ENCODE results near the gene MCC.

MCC gene

DNA sequence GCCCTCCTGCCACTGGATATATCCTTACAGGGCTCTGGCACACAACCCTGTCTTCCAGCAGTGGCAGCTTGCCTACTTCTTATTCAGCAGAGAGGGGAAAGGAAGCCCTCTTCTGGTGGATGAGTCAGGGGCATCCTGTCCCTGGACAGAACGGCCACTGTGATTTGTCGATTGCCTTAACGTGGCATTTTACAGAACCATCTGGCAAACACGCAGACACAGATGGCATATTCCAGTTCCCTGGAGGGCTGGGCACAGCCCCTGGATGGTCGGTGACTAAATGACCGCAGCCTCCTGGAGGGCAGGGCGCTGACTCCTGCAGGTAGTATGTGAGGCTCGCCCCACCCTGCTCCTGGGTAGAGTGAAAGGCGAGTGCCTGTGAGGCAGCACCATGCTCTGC is 449.5 kb downstream of the MCC start:
- H3K4me3 Mint-ChIP-seq, result no peak overlapping the region
- H3K4me1 Mint-ChIP-seq, result no peaks in the 10 kb centered on the region
- no peak for DNase-seq
- peaks cover 10 to 11% of the 10 kb centered on the region in 2 donors for H3K27me3 Mint-ChIP-seq
- no peak for ATAC-seq (replicated peaks)
- H3K36me3 Mint-ChIP-seq, result no peaks in the 10 kb centered on the region
- no peak overlapping the region for H3K27ac Mint-ChIP-seq
- H3K9me3 Mint-ChIP-seq, result no peaks in the 10 kb centered on the region

DNA sequence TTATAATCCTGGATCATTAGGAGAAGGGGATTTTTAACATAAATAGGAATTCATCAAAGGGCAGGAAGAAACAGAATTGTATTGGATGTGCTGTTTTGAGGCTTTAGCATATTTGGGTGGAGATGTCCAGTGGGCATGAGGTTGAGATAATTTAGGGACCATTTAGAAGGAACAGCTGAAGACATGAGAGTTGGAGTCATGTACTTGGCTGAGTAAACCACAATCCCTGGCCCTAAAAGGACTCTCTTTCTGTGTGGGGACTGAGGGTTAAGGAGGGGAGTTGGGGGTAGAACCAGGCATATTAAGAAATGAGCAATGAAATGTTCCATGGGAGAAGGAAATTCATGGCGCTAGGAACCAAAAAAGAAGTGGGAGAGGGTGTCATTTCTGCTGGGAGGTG is 450.1 kb downstream of the MCC start:
- Mint-ChIP-seq H3K9me3 (no peaks in the 10 kb centered on the region), H3K4me3 (no peak overlapping the region), H3K27ac (no peak overlapping the region), H3K27me3 (peaks cover 10 to 11% of the 10 kb centered on the region in 2 donors), H3K4me1 (no peaks in the 10 kb centered on the region), H3K36me3 (no peaks in the 10 kb centered on the region)
- no peak for ATAC-seq (replicated peaks)
- no peak for DNase-seq

DNA sequence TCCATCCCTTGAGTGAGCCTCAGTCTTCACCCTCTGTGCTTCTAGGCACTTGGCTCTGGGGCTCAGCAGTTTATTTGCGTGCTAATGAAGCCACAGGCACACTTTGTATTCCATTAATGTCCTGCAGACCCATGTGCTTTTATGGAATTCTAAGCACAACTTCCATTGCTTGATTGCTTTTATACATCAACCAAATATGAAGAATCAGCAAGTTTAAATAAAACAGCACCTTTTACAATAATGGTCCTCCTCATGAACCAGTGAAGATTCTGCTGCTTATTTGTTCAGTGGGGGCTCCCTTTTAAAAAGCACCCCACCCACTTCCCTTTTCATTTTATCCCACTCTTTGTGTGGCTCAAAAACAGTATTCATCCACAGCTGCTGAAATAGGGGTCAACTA is 451.4 kb downstream of the MCC start:
- DNase-seq, result no peak
- no peaks in the 10 kb centered on the region for H3K4me1 Mint-ChIP-seq
- H3K9me3 Mint-ChIP-seq, result no peaks in the 10 kb centered on the region
- no peak overlapping the region for H3K4me3 Mint-ChIP-seq
- peaks cover 10 to 11% of the 10 kb centered on the region in 2 donors for H3K27me3 Mint-ChIP-seq
- ATAC-seq (replicated peaks), result no peak
- no peaks in the 10 kb centered on the region for H3K36me3 Mint-ChIP-seq
- H3K27ac Mint-ChIP-seq, result no peak overlapping the region

DNA sequence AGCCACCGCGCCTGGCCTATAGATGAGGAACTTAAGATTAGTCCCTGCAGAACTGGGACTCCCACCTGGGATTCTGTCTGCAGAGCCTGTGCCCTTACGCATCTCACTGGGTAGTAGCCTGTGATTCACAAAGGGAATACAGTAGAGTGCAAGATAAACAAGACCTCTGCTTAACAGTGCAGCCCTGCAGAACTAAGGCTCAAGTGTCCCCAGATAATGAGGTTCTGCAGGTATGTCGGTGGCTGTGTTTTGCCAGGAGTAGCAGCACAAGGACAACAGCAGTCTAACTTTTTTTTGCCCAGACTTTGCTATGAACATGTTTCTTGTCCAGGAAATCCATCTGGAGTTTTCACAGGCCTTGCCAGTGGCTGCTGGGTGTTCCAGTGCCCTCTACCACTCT is 451.9 kb downstream of the MCC start:
- H3K27ac Mint-ChIP-seq, result no peak overlapping the region
- no peaks in the 10 kb centered on the region for H3K4me1 Mint-ChIP-seq
- H3K36me3 Mint-ChIP-seq, result no peaks in the 10 kb centered on the region
- H3K9me3 Mint-ChIP-seq, result no peaks in the 10 kb centered on the region
- ATAC-seq (replicated peaks) (no peak), DNase-seq (no peak)
- no peak overlapping the region for H3K4me3 Mint-ChIP-seq
- peaks cover 10 to 11% of the 10 kb centered on the region in 2 donors for H3K27me3 Mint-ChIP-seq

DNA sequence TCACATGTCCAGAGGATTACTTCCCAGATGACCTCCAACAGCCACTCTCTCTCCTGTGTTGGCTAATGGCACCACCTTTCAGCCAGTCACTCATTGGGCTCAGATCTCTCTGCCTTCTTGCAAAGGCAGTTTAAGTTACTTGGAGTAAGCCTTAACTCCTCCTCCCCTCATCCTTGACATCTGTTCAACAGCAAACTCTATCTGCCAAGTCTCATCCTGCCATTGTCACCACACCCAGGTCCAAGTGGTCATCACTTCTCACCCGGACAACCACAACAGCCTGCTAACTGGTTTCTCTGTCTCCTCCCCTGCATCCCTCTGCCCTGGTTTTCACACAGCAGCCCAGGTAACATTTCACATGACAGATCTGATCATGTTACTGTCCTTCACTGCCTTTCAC is 453.2 kb downstream of the MCC start:
- Mint-ChIP-seq H3K4me1 (no peaks in the 10 kb centered on the region), H3K4me3 (no peak overlapping the region), H3K27me3 (peaks cover 10 to 11% of the 10 kb centered on the region in 2 donors), H3K36me3 (no peaks in the 10 kb centered on the region), H3K9me3 (no peaks in the 10 kb centered on the region), H3K27ac (no peak overlapping the region)
- no peak for ATAC-seq (replicated peaks)
- no peak for DNase-seq

DNA sequence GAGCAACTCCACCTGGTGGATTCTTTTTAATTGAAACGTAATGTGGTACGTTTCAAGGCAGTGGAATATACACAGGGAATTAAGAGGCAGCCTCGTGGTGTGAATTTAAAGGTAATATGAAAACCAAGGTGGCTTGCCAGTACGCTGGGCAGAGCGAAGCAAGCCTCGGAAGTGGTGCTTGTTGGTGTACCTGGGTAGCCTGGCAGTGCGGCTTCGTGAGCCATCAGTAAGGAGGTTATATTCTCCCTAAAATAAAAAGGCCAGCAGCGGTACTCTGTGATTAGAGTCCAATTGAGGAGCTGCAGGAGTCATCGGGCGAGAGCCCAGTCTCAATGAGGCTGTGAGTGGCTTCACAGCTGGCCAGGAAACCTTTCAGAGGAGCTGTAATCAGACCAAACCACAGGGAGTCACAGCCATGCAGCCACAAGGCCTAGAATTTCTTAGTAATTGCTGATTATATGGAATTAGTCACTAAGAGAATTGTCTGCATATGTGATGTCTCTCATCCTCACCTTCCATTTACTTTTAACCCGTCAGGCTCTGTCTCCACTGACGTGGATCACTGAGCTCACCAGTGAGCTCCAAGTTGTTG is 454.0 kb downstream of the MCC start:
- ATAC-seq (replicated peaks), result no peak
- no peak overlapping the region for H3K27ac Mint-ChIP-seq
- peaks cover 4 to 6% of the 10 kb centered on the region in 2 donors for H3K36me3 Mint-ChIP-seq

DNA sequence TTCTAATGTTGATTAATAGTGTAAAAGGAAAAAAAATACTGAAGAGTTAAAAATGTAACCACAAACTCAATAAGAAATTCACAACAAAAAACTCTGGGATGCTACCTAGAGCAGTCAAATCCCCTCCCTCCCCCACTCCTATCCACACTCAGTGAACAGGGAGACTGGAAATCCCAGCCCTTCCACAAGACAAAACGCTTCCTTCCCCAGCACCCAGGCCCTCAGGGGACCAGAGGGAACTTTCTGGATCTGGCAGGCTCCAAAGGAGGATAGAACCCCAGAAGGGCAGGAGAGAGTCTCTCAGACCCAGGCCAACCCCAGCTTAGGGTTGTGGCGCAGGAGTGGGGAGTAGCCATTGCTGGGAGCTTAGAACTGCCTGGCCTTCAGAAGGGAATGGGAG is 456.7 kb downstream of the MCC start:
- H3K27ac Mint-ChIP-seq, result no peak overlapping the region
- no peaks in the 10 kb centered on the region for H3K9me3 Mint-ChIP-seq

More for the DNA sequence above, 454.0 kb downstream of the MCC start:
- no peaks in the 10 kb centered on the region for H3K9me3 Mint-ChIP-seq
- H3K27me3 Mint-ChIP-seq, result peaks cover 10 to 11% of the 10 kb centered on the region in 2 donors
- no peaks in the 10 kb centered on the region for H3K4me1 Mint-ChIP-seq
- DNase-seq, result no peak
- H3K4me3 Mint-ChIP-seq, result no peak overlapping the region

DNA sequence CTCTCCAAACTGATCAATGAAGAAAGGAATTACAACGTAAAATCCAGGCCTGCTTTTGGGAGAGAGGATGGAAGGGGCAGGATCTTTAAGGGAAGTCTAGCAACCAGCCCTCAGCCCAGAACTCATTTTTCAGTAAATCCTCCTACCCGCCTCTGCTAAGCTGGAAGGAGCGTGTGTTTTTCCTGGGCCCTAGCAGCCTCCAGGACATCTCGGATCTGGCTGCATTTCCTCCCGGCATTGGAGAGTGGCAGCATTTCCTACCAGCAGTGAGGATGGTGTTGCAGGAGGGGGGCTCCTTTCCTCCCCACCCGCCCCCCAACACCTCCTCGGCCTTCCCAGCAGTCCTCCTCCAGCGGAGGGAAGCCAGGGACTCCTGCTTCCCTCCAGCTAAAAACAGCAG is 457.1 kb downstream of the MCC start:
- Mint-ChIP-seq H3K27me3 (no peaks in the 10 kb centered on the region), H3K4me3 (no peak overlapping the region), H3K9me3 (no peaks in the 10 kb centered on the region), H3K4me1 (no peaks in the 10 kb centered on the region), H3K36me3 (peaks cover 18 to 19% of the 10 kb centered on the region in 2 donors), H3K27ac (no peak overlapping the region)
- no peak for DNase-seq
- ATAC-seq (replicated peaks), result no peak

More for the DNA sequence above, 456.7 kb downstream of the MCC start:
- ATAC-seq (replicated peaks) (no peak), DNase-seq (no peak)
- peaks cover 15 to 18% of the 10 kb centered on the region in 2 donors for H3K36me3 Mint-ChIP-seq
- H3K4me3 Mint-ChIP-seq, result no peak overlapping the region
- H3K4me1 Mint-ChIP-seq, result no peaks in the 10 kb centered on the region
- H3K27me3 Mint-ChIP-seq, result no peaks in the 10 kb centered on the region

DNA sequence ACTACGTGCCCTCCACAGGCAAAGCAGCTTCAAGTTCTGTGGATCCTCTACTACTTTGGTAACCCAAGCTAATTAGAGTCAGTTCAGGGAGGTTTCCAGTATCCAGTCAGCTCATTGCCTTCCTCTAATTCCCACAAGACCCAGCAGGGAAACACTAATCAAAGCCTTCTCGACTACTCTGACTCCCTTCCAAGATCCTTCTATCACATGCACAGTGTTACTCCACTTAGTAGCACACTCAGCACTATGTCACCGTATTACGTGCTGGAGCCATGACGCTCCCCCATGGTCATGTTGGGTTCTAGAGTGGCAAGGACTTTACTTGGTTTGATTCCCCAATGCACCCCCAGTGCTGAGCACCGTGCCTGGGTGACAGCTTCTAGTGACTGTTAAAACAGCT is 458.6 kb downstream of the MCC start:
- ATAC-seq (replicated peaks) (no peak), DNase-seq (no peak)
- no peaks in the 10 kb centered on the region for H3K4me1 Mint-ChIP-seq
- H3K9me3 Mint-ChIP-seq, result no peaks in the 10 kb centered on the region
- no peaks in the 10 kb centered on the region for H3K27me3 Mint-ChIP-seq
- H3K4me3 Mint-ChIP-seq, result no peak overlapping the region
- H3K36me3 Mint-ChIP-seq, result peaks cover 18 to 23% of the 10 kb centered on the region in 2 donors
- no peak overlapping the region for H3K27ac Mint-ChIP-seq

DNA sequence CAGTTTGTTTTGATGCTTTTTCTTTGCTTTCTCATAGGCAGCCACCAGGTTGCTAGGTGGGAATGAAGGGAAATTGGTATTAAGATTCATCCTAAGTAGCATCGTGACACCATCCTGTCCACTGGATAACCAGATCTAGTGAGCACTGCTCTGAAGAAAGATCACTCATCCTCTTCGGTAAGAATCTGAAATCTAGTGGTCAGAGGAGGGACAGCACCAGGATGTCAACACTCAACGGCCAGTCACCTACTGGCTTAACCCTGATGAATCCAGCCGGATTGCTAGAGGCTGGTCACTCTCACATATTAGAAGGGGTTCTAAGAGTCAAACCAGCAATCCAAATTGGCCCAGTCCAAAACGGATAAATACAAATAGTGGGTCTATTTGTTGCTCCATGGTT is 460.8 kb downstream of the MCC start:
- no peak for DNase-seq
- no peaks in the 10 kb centered on the region for H3K27me3 Mint-ChIP-seq
- no peak for ATAC-seq (replicated peaks)
- H3K9me3 Mint-ChIP-seq, result no peaks in the 10 kb centered on the region
- peaks cover 24 to 25% of the 10 kb centered on the region in 2 donors for H3K36me3 Mint-ChIP-seq
- H3K4me1 Mint-ChIP-seq, result peaks cover 2 to 8% of the 10 kb centered on the region in 2 donors
- no peak overlapping the region for H3K27ac Mint-ChIP-seq
- H3K4me3 Mint-ChIP-seq, result no peak overlapping the region

DNA sequence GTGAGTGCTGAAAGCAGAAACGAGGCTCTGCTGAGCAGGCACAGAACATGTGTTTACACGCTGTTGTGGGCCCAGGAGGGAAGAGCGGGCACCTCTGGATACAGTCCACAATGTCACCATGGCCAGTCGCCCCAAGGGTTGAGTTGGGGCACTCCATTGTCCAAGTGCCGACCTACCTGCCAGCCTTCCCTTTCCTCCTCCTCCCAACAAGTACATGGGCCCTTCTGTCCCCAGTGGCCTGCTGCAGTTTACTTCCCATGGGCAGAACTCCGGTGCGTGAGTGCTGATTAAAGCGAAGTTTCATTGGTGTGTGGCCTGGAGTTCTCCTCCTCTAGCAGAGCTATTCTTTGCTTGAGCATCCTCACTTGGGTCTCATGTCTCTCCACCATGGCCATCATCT is 461.2 kb downstream of the MCC start:
- no peak overlapping the region for H3K27ac Mint-ChIP-seq
- ATAC-seq (replicated peaks), result no peak
- no peak overlapping the region for H3K4me3 Mint-ChIP-seq
- H3K9me3 Mint-ChIP-seq, result no peaks in the 10 kb centered on the region
- H3K27me3 Mint-ChIP-seq, result no peaks in the 10 kb centered on the region
- H3K36me3 Mint-ChIP-seq, result peaks cover 26 to 28% of the 10 kb centered on the region in 2 donors
- H3K4me1 Mint-ChIP-seq, result peaks cover 5 to 12% of the 10 kb centered on the region in 2 donors
- DNase-seq, result no peak

DNA sequence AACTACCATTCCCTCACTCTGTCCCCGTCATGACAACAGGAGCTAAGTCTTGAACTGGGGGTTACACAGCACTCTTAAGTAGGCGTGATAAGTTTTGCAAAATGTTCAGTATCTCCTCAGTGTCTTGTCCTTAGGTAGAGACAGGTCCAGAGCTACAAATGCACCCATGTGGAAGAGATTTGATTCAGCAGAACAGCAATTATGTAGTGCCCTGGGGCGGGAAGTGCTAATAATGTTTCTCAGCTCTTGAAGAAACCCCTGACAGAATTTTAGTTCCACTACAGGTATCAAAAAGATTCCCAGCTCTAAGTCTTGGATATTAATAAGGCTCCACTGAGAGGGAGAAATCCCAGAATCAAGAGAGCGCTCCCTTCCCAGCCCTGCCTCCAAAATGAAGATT is 462.0 kb downstream of the MCC start:
- Mint-ChIP-seq H3K9me3 (no peaks in the 10 kb centered on the region), H3K36me3 (peaks cover 26 to 28% of the 10 kb centered on the region in 2 donors), H3K27me3 (no peaks in the 10 kb centered on the region), H3K4me1 (peaks cover 7 to 20% of the 10 kb centered on the region in 2 donors), H3K4me3 (no peak overlapping the region), H3K27ac (no peak overlapping the region)
- DNase-seq, result no peak
- ATAC-seq (replicated peaks), result no peak

DNA sequence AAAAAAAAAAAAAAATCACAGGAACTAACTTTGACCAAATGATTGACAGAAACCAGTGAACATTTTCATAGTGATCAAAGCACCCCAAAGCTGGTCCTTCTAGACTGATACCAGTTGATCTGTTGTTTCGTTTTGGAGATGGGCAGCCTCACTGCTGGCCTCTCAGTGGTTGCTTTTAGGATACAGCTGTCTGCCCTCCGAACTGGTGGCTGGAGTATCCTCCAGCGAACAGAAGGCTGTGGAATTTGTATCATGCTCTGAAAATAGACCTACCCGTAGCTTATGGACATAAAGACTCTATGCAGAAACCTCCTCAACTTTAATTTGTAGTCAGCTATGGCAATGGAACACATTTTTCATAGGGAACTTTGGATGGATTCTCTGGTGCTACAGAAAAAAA is 462.7 kb downstream of the MCC start:
- H3K27me3 Mint-ChIP-seq, result no peaks in the 10 kb centered on the region
- no peak for DNase-seq
- H3K4me1 Mint-ChIP-seq, result peaks cover 7 to 26% of the 10 kb centered on the region in 2 donors
- H3K4me3 Mint-ChIP-seq, result no peak overlapping the region
- peaks cover 26 to 29% of the 10 kb centered on the region in 2 donors for H3K36me3 Mint-ChIP-seq
- ATAC-seq (replicated peaks), result no peak
- H3K27ac Mint-ChIP-seq, result no peak overlapping the region
- H3K9me3 Mint-ChIP-seq, result no peaks in the 10 kb centered on the region

DNA sequence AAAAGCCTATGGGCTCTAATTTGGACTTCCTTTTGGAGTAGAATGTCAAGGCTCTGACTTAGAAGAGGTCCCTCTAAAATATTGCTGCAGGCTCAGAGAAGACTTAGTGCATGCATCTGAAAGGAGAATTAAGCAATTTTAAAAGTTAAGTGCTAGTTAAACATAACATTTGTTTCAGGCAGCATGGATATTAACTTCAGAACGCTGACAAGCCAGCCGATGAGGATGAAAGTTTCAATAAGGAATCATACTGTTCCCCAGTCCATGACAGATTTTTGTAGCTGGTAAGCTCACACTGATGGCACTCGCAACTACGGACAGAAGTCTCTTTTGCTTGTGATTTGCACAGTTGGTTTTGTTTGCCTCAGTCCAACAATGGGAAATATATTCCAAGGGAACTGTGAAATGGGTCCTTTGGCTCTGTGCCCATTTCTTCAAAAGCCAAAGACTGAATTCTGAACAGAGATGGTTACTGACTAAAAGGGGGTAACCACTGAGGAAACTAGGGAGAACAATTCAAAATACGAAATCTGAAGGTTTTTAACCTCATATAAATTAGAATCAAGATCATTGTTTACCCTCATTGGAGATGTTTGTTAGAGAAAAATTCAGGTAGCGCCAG is 464.1 kb downstream of the MCC start:
- Mint-ChIP-seq H3K27me3 (no peaks in the 10 kb centered on the region), H3K36me3 (peaks cover 19 to 30% of the 10 kb centered on the region in 2 donors), H3K27ac (no peak overlapping the region), H3K9me3 (no peaks in the 10 kb centered on the region), H3K4me1 (peaks cover 7 to 29% of the 10 kb centered on the region in 2 donors), H3K4me3 (no peak overlapping the region)
- DNase-seq (no peak), ATAC-seq (replicated peaks) (no peak)

DNA sequence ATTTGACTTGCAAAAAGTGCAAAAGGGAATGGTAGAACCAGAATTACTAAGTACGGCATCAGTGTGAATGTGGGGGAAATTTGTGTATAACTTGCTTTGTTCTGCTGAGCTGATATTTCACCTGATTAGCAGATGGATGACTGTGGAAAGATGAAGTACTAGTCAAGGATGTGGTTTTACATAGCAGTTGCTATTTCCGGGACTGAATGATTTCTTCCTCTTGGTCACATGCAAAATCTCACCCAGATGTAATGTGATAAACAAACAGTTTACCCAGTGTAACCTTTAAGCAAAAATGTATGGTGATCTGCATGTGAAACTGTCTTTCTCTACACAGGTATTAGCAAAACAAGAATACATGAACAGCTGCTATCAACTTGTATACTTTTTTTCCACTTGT is 465.6 kb downstream of the MCC start:
- ATAC-seq (replicated peaks) (peak; percentile 65 to 74), DNase-seq (no peak)
- peaks cover 7 to 29% of the 10 kb centered on the region in 2 donors for H3K4me1 Mint-ChIP-seq
- peaks cover 19 to 27% of the 10 kb centered on the region in 2 donors for H3K36me3 Mint-ChIP-seq
- H3K9me3 Mint-ChIP-seq, result no peaks in the 10 kb centered on the region
- no peak overlapping the region for H3K4me3 Mint-ChIP-seq
- no peak overlapping the region for H3K27ac Mint-ChIP-seq
- no peaks in the 10 kb centered on the region for H3K27me3 Mint-ChIP-seq

All from stimulated activated naive B cell treated with anti-CD40 and anti-IgM and Interleukin-4, amounts not matched to agents 10 μg/mL and 1 μg/mL and 100 μg/mL, for 72 hours (primary cell).